Thyroid gland (tissue), 4 donors: ENCODE measurements around the gene UBAP2. TPM values are rescaled to one million over a fixed set of nuclear protein-coding genes. Genes with fewer than 3 reads are reported as not detected.

ENCODE experiments used
- DNase-seq, 2 donors: peaks; one replicate each; pipeline ENCODE4 v3.0.0-alpha.2; 2019
- H3K27ac ChIP-seq, 3 donors: fragments of 200-600 bp; sonication (generic); 1 replicate in 2 of 3; 2 replicates in 1 of 3; pipeline ENCODE4 v1.5.1; 2016 to 2019; ENCODE audit warnings: mild to moderate bottlenecking in 1 of 3, moderate library complexity in 1 of 3
- H3K27me3 ChIP-seq: fragments of 200-600 bp; sonication (generic); one replicate; pipeline ENCODE4 v1.5.1; 2019
- H3K36me3 ChIP-seq, 2 donors: fragments of 200-600 bp; sonication (generic); one replicate each; pipeline ENCODE4 v1.5.1; 2016 to 2019
- H3K4me1 ChIP-seq, 2 donors: fragments of 200-600 bp; sonication (generic); one replicate each; pipeline ENCODE4 v1.5.1; 2017 to 2019
- H3K4me3 ChIP-seq, 3 donors: fragments of 200-600 bp; sonication (generic); replicated peaks in 1 of 3; 1 replicate in 2 of 3; 2 replicates in 1 of 3; pipeline ENCODE4 v1.5.1; 2016; ENCODE audit warnings: mild to moderate bottlenecking in 1 of 3
- H3K9me3 ChIP-seq: fragments of 200-600 bp; sonication (generic); one replicate; pipeline ENCODE4 v1.5.1; 2017
- CTCF ChIP-seq, 6 experiments: fragments of 200-600 bp in 3 of 6; fragments of 450-650 bp in 3 of 6; sonication (generic) in 3 of 6; IDR thresholded peaks; one replicate each; pipeline ENCODE4 v1.5.1; 2016 to 2019; ENCODE audit warnings: antibody characterized with exemption in 6 of 6, mild to moderate bottlenecking in 2 of 6, inconsistent platforms in 1 of 6, moderate library complexity in 1 of 6
- POLR2A ChIP-seq, 2 donors: fragments of 450-650 bp; IDR thresholded peaks; one replicate each; pipeline ENCODE4 v1.6.1; 2017; ENCODE audit warnings: antibody characterized with exemption in 2 of 2, mild to moderate bottlenecking in 2 of 2, moderate library complexity in 1 of 2
- WGBS, 2 donors: methylation state at CpG; one replicate each; pipeline ENCODE4 v1.1.5; 2017; 5-methylcytosine and 5-hydroxymethylcytosine counted together
- intact Hi-C: fragments of 100-400 bp; cut with DNase I; formaldehyde crosslinking; loops from one replicate; pipeline ENCODE4 v1.15.1; 2023
- total RNA-seq, 4 donors: library from RNA; depleted of rRNA; stranded (reverse); fragments of >200 nt; gene quantifications; one replicate each; pipeline ENCODE4 v1.2.3, GENCODE V29; 2016

Gene UBAP2
- total RNA-seq, 4 donors from 2014 or later = 30.3 to 48.5 (median 35.5) TPM

- H3K27ac ChIP-seq = no peak overlapping the region
- peaks cover 7 to 16% of the 10 kb centered on the region in 2 donors for H3K4me1 ChIP-seq
- intact Hi-C loops = loop anchor here (10.0 kb wide), 1 partner anchor 255 kb away; the partner anchor contains the start of gene UBE2R2
- no peak for DNase-seq
- WGBS, 2 donors = 82 to 89% methylated on average over 6 of the region's 6 CpGs
- no peaks in the 10 kb centered on the region for H3K9me3 ChIP-seq
- TF ChIP-seq POLR2A (IDR thresholded peaks at IDR 0.05) (no peak), CTCF (IDR thresholded peaks at IDR 0.05) (no peak)
- no peak overlapping the region for H3K4me3 ChIP-seq
- no peaks in the 10 kb centered on the region for H3K27me3 ChIP-seq
- H3K36me3 ChIP-seq = no peaks in the 10 kb centered on the region
These were observed 21.1 kb upstream of the UBAP2 start for GRCh38 chr9:34069831-34070230.

GRCh38 chr9:34065541-34065940 is 16.9 kb upstream of the UBAP2 start:
- intact Hi-C loops = no loop called here
- WGBS, 2 donors = 91% methylated on average over 3 of the region's 3 CpGs
- Histone ChIP-seq H3K9me3 (no peaks in the 10 kb centered on the region), H3K4me1 (no peaks in the 10 kb centered on the region), H3K4me3 (no peak overlapping the region), H3K27ac (no peak overlapping the region), H3K36me3 (no peaks in the 10 kb centered on the region), H3K27me3 (no peaks in the 10 kb centered on the region)
- DNase-seq = no peak
- TF ChIP-seq POLR2A (IDR thresholded peaks at IDR 0.05) (no peak), CTCF (IDR thresholded peaks at IDR 0.05) (no peak)

- no peak overlapping the region for H3K27ac ChIP-seq
- 93 to 94% methylated on average over 3 of the region's 3 CpGs for WGBS, 2 donors
These were observed 11.3 kb upstream of the UBAP2 start for GRCh38 chr9:34059954-34060353.

GRCh38 chr9:34059281-34059680 is 10.6 kb upstream of the UBAP2 start:
- Histone ChIP-seq H3K4me3 (no peak overlapping the region), H3K36me3 (no peaks in the 10 kb centered on the region), H3K27me3 (no peaks in the 10 kb centered on the region), H3K4me1 (no peaks in the 10 kb centered on the region), H3K27ac (no peak overlapping the region), H3K9me3 (no peaks in the 10 kb centered on the region)
- intact Hi-C loops = no loop called here
- DNase-seq = no peak
- 64 to 66% methylated on average over 3 of the region's 3 CpGs for WGBS, 2 donors
- TF ChIP-seq CTCF (IDR thresholded peaks at IDR 0.05) = no peak
- no peak for TF ChIP-seq POLR2A (IDR thresholded peaks at IDR 0.05)

More at GRCh38 chr9:34059954-34060353, 11.3 kb upstream of the UBAP2 start:
- Histone ChIP-seq H3K4me1 (no peaks in the 10 kb centered on the region), H3K4me3 (no peak overlapping the region), H3K36me3 (no peaks in the 10 kb centered on the region), H3K27me3 (no peaks in the 10 kb centered on the region), H3K9me3 (no peaks in the 10 kb centered on the region)
- TF ChIP-seq CTCF (IDR thresholded peaks at IDR 0.05) = no peak
- no peak for TF ChIP-seq POLR2A (IDR thresholded peaks at IDR 0.05)
- intact Hi-C loops = no loop called here
- DNase-seq = no peak

- WGBS, 2 donors = 19 to 30% methylated on average over 18 of the region's 18 CpGs
- Histone ChIP-seq H3K27ac (peak overlapping the region in 2 of 3 donors; percentile 89 to 94), H3K9me3 (no peaks in the 10 kb centered on the region), H3K4me1 (peaks cover 24 to 30% of the 10 kb centered on the region in 2 donors), H3K4me3 (peak overlapping the region in 2 of 3 donors; percentile 81 to 83), H3K27me3 (no peaks in the 10 kb centered on the region), H3K36me3 (no peaks in the 10 kb centered on the region)
- DNase-seq = no peak
- intact Hi-C loops = loop anchor here (10.0 kb wide), 1 partner anchor 235 kb away; the partner anchor contains the start of gene UBE2R2
- TF ChIP-seq CTCF (IDR thresholded peaks at IDR 0.05) (no peak), POLR2A (IDR thresholded peaks at IDR 0.05) (no peak)
These were observed 1.1 kb upstream of the UBAP2 start for GRCh38 chr9:34049630-34050384.
